GM06990 (cell line): ENCODE data around the gene COQ8A.

Experiments
- DNase-seq: peaks from one replicate; pipeline ENCODE4 v3.0.0-alpha.2; 2011; ENCODE audit not compliant: insufficient read length; ENCODE audit errors: extremely low read depth
- H3K27me3 ChIP-seq: replicated peaks from 2 replicates; pipeline ENCODE4 v1.6.0; 2011; ENCODE audit warnings: low read length; ENCODE audit not compliant: control insufficient read depth, insufficient read depth
- H3K36me3 ChIP-seq: 2 replicates; pipeline ENCODE4 v1.5.1; 2011; ENCODE audit warnings: low read length; ENCODE audit not compliant: control insufficient read depth, insufficient read depth
- H3K4me3 ChIP-seq: replicated peaks from 2 replicates; pipeline ENCODE4 v1.5.1; 2011; ENCODE audit warnings: low read depth, mild to moderate bottlenecking, control low read depth, low read length
- TF ChIP-seq, protein P1 (sequence below): IDR thresholded peaks from 2 replicates; pipeline ENCODE4 v1.5.1; 2011; ENCODE audit warnings: low read length, control low read depth, mild to moderate bottlenecking, inconsistent platforms; ENCODE audit not compliant: insufficient read depth, poor library complexity, severe bottlenecking

COQ8A gene

DNA sequence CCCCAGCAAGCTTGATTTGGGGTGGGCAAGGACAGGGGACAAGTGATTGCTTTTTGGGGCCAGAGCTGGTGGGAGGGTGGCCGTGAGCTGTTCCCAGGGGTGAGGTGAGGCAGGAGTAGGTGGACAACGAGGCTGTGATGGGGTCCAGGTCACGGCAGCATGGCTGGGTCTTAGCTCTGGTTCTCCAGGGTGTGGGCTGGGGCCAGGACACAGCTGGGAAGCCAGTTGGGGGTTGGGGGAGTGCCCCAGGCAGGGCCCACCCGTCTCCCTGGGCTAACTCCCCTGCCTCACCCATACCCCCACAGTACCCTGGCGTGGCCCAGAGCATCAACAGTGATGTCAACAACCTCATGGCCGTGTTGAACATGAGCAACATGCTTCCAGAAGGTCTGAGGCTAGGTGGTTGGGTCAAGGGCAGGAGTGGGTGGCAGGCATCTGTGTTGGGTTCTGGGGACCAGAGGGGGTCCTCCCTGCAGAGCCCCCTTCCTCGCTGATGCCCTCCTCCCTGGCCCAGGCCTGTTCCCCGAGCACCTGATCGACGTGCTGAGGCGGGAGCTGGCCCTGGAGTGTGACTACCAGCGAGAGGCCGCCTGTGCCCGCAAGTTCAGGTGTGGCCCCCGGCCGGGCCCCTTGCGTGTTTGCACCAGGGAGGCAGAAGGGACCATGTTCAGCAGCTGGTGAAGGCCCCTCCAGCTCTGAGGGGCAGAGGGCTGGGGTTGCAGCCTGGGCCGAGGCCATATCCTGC is 43.3 kb downstream of the COQ8A start:
- no peaks in the 10 kb centered on the region; the same call in none of the 2 replicates for H3K36me3 ChIP-seq
- DNase-seq = no peak
- no peaks in the 10 kb centered on the region for H3K27me3 ChIP-seq
- TF ChIP-seq, protein P1, sequence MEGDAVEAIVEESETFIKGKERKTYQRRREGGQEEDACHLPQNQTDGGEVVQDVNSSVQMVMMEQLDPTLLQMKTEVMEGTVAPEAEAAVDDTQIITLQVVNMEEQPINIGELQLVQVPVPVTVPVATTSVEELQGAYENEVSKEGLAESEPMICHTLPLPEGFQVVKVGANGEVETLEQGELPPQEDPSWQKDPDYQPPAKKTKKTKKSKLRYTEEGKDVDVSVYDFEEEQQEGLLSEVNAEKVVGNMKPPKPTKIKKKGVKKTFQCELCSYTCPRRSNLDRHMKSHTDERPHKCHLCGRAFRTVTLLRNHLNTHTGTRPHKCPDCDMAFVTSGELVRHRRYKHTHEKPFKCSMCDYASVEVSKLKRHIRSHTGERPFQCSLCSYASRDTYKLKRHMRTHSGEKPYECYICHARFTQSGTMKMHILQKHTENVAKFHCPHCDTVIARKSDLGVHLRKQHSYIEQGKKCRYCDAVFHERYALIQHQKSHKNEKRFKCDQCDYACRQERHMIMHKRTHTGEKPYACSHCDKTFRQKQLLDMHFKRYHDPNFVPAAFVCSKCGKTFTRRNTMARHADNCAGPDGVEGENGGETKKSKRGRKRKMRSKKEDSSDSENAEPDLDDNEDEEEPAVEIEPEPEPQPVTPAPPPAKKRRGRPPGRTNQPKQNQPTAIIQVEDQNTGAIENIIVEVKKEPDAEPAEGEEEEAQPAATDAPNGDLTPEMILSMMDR = no peak
- no peak overlapping the region for H3K4me3 ChIP-seq

DNA sequence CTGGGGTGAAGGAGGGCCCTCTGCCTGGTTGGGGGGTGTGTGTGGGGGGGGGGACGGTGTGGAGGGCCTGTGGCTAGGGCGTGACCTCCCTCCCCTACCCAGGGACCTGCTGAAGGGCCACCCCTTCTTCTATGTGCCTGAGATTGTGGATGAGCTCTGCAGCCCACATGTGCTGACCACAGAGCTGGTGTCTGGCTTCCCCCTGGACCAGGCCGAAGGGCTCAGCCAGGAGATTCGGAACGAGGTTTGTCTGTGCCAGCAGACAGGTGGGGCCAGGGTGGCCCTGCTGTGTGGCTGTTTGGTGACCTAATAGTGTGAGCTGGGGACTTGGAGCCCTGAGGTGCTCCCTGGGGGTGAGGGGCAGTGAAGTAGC is 43.9 kb downstream of the COQ8A start:
- no peaks in the 10 kb centered on the region for H3K27me3 ChIP-seq
- no peaks in the 10 kb centered on the region; the same call in none of the 2 replicates for H3K36me3 ChIP-seq
- TF ChIP-seq, protein P1 = no peak
- DNase-seq = no peak
- no peak overlapping the region for H3K4me3 ChIP-seq

DNA sequence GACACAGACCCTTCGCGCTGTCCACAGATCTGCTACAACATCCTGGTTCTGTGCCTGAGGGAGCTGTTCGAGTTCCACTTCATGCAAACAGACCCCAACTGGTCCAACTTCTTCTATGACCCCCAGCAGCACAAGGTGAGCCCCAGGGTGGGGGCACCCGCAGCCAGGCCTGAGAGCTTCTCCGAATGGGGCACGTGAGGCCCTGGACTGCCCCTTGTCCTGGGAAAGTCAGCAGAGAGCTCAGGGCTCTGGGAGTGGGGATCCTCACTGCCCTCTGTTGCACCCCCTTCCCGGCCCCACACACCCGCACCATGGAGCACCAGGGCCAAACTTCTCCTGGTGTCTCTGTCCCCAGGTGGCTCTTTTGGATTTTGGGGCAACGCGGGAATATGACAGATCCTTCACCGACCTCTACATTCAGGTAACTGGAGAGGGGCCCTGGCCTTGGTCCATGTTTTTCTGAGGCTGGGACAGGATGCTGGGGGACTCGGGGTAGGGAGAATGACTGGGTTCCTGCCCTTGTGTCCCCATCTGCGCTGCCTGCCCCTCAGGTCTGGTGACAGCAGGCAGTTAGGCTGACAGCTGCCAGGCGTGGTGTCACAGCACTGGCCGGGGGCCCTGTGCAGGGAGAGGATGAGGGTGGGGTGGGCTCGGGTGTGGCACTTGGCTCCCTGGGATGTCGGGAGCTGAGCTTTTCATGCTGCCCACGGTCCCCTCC is 44.6 kb downstream of the COQ8A start:
- no peaks in the 10 kb centered on the region; the same call in none of the 2 replicates for H3K36me3 ChIP-seq
- TF ChIP-seq, protein P1 = no peak

DNA sequence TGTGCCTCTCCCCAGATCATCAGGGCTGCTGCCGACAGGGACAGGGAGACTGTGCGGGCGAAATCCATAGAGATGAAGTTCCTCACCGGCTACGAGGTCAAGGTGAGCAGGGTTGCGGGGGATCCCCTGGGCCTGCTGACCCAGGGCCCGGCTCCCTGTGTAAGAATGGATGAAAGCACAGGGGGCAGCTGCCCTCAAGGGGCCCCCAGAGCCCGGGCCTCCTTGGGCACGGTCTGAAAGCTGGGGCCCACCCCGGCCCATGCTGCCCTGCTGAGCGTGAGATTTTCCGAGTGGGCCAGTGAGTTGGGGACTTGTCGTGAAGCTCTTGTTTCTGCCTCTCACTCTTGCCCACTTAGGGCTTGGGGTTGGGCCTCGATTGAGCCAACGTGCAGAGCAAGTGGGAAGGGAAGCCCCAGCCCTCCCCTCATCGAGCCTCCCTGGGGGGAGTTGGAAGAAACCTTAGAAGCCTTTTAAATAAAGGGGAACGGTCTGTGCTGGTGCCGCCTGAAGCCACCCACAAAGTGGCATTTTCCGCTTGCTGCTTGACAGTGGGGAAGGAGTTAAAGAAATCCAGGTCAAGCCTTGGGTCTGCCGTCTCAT is 45.2 kb downstream of the COQ8A start:
- TF ChIP-seq, protein P1 = no peak
- Histone ChIP-seq H3K27me3 (no peaks in the 10 kb centered on the region), H3K4me3 (no peak overlapping the region), H3K36me3 (no peaks in the 10 kb centered on the region; the same call in none of the 2 replicates)
- no peak for DNase-seq

More for the DNA sequence above, 44.6 kb downstream of the COQ8A start:
- H3K4me3 ChIP-seq = no peak overlapping the region
- no peak for DNase-seq
- H3K27me3 ChIP-seq = no peaks in the 10 kb centered on the region

DNA sequence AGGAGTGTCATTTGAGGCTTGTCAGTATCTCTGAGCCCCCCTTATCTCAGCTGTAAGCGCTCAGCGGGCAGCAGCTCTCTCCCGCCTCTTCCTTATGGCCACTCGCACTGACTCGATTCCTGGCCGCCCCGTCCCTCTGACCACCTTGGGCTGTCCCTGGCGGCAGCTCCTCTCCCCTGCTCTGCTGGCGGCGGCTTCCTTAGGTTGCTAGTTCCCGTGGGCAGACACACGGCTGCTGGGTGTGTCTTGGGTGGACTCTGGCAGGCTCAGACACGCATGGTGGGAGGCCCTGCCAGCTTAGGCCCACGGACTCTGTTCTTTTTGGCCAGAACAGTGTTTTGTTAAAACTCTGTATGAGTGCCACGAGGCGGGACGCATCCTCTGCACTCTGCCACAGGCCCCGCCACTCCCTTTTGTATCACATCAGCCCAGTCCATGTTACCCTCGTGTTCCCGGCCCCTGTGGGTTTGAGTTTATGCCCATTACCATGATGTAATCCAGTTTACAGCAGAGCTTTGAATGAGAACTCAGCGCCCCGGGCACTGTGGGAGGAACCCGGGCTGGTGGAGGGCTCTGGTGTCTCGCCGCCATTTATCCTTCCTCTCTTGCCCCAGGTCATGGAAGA is 45.9 kb downstream of the COQ8A start:
- TF ChIP-seq, protein P1 = no peak
- no peak overlapping the region for H3K4me3 ChIP-seq
- DNase-seq = no peak
- no peaks in the 10 kb centered on the region; the same call in none of the 2 replicates for H3K36me3 ChIP-seq
- no peaks in the 10 kb centered on the region for H3K27me3 ChIP-seq
